Body of pancreas (tissue), 4 donors: ENCODE measurements around the gene SNX8. TPM values are rescaled to one million over a fixed set of nuclear protein-coding genes. Genes with fewer than 3 reads are reported as not detected.
"Not testable (repeated sequence)": the region's sequence is repeated elsewhere in the genome, so short reads cannot be mapped to it uniquely, and the experiment has no call there.

Experiments
- ATAC-seq: fragments of 150-250 bp; one replicate; pipeline ENCODE4 v1.9.1; 2016
- DNase-seq, 4 donors: peaks; one replicate each; pipeline ENCODE4 v3.0.0-alpha.2; 2019
- H3K27ac ChIP-seq, 4 donors: fragments of 200-600 bp; sonication (generic); 1 replicate in 3 of 4; 2 replicates in 1 of 4; pipeline versions ENCODE4 v1.5.1 to v1.6.1; 2016 to 2019; ENCODE audit warnings: mild to moderate bottlenecking in 1 of 4, mixed read lengths in 1 of 4, moderate library complexity in 1 of 4
- H3K27me3 ChIP-seq, 2 donors: fragments of 200-600 bp; sonication (generic); one replicate each; pipeline ENCODE4 v1.6.0; 2016; ENCODE audit warnings: mild to moderate bottlenecking in 1 of 2
- H3K36me3 ChIP-seq, 2 donors: fragments of 200-600 bp; sonication (generic); replicated peaks in 1 of 2; 2 replicates each; pipeline ENCODE4 v1.5.1; 2016; ENCODE audit warnings: low read depth in 2 of 2; ENCODE audit not compliant: insufficient read depth in 1 of 2
- H3K4me1 ChIP-seq: fragments of 200-600 bp; sonication (generic); one replicate; pipeline ENCODE4 v1.6.0; 2016
- H3K4me3 ChIP-seq, 2 donors: fragments of 200-600 bp; sonication (generic); 1 replicate in 1 of 2; 2 replicates in 1 of 2; pipeline ENCODE4 v1.5.1; 2016 to 2019
- H3K9me3 ChIP-seq, 3 donors: fragments of 200-600 bp; sonication (generic); 1 replicate in 2 of 3; 2 replicates in 1 of 3; pipeline ENCODE4 v1.5.1; 2016
- CTCF ChIP-seq, 7 experiments: fragments of 450-650 bp in 4 of 7; fragments of 200-600 bp in 3 of 7; sonication (generic) in 3 of 7; IDR thresholded peaks; one replicate each; pipeline ENCODE4 v1.5.1; 2016 to 2019; ENCODE audit warnings: antibody characterized with exemption in 7 of 7
- POLR2A ChIP-seq, 3 donors: fragments of 450-650 bp; IDR thresholded peaks; one replicate each; pipeline ENCODE4 v1.6.1; 2016; ENCODE audit warnings: antibody characterized with exemption in 3 of 3, mild to moderate bottlenecking in 2 of 3
- WGBS, 2 donors: methylation state at CpG; one replicate each; pipeline ENCODE4 v1.1.5; 2017; 5-methylcytosine and 5-hydroxymethylcytosine counted together
- intact Hi-C: fragments of 100-400 bp; cut with DNase I; formaldehyde crosslinking; loops from one replicate; pipeline ENCODE4 v1.15.1; 2023
- total RNA-seq, 2 donors: library from RNA; depleted of rRNA; stranded (reverse); fragments of >200 nt; gene quantifications; one replicate each; pipeline ENCODE4 v1.1.0, GENCODE V29; 2016

The SNX8 gene
- total RNA-seq, 2 donors from 2014 or later: 5.3 to 6.2 TPM

- intact Hi-C loops: no loop called here
- WGBS, 2 donors: 81 to 89% methylated on average over 7 to 9 of the region's 9 CpGs
- no peaks in the 10 kb centered on the region for H3K36me3 ChIP-seq
- no peak for TF ChIP-seq CTCF (IDR thresholded peaks at IDR 0.05)
- no peak for TF ChIP-seq POLR2A (IDR thresholded peaks at IDR 0.05)
- H3K9me3 ChIP-seq: no peaks in the 10 kb centered on the region
- H3K4me3 ChIP-seq: no peak overlapping the region
- no peaks in the 10 kb centered on the region for H3K27me3 ChIP-seq
- DNase-seq (no peak), ATAC-seq (no peak)
- peaks cover 6% of the 10 kb centered on the region for H3K4me1 ChIP-seq
- no peak overlapping the region for H3K27ac ChIP-seq
Observed at GRCh38 chr7:2350055-2350454, 35.8 kb upstream of the SNX8 start.

GRCh38 chr7:2347351-2348063 is 33.3 kb upstream of the SNX8 start:
- DNase-seq, ATAC-seq, H3K4me1 ChIP-seq, H3K36me3 ChIP-seq, H3K27ac ChIP-seq, H3K27me3 ChIP-seq, H3K9me3 ChIP-seq, H3K4me3 ChIP-seq: not testable (repeated sequence)
- 87 to 89% methylated on average over 10 to 15 of the region's 15 CpGs for WGBS, 2 donors
- intact Hi-C loops: loop anchor here (5.0 kb wide), 1 partner anchor 765 kb away; no protein-coding TSS in a partner anchor

- WGBS, 2 donors: 93 to 95% methylated on average over 14 to 20 of the region's 20 CpGs
- H3K4me3 ChIP-seq: no peak overlapping the region
- intact Hi-C loops: no loop called here
- no peak for ATAC-seq
- no peak overlapping the region for H3K27ac ChIP-seq
- peaks cover 4% of the 10 kb centered on the region for H3K4me1 ChIP-seq
- TF ChIP-seq POLR2A (IDR thresholded peaks at IDR 0.05): no peak
- no peak for TF ChIP-seq CTCF (IDR thresholded peaks at IDR 0.05)
- no peaks in the 10 kb centered on the region for H3K9me3 ChIP-seq
- DNase-seq: no peak
- H3K27me3 ChIP-seq: no peaks in the 10 kb centered on the region
- no peaks in the 10 kb centered on the region for H3K36me3 ChIP-seq
Observed at GRCh38 chr7:2336626-2337299, 22.5 kb upstream of the SNX8 start.

GRCh38 chr7:2332606-2333231 is 18.5 kb upstream of the SNX8 start:
- 90 to 91% methylated on average over 4 of the region's 4 CpGs for WGBS, 2 donors
- ATAC-seq, intact Hi-C loops, H3K9me3 ChIP-seq, H3K4me3 ChIP-seq, DNase-seq, H3K27me3 ChIP-seq, H3K36me3 ChIP-seq, H3K27ac ChIP-seq, H3K4me1 ChIP-seq: not testable (repeated sequence)

GRCh38 chr7:2331707-2332106 is 17.5 kb upstream of the SNX8 start:
- intact Hi-C loops: no loop called here
- Histone ChIP-seq H3K4me1 (peaks cover 4% of the 10 kb centered on the region), H3K36me3 (no peaks in the 10 kb centered on the region), H3K27me3 (no peaks in the 10 kb centered on the region), H3K9me3 (no peaks in the 10 kb centered on the region), H3K4me3 (no peak overlapping the region), H3K27ac (no peak overlapping the region)
- ATAC-seq (no peak), DNase-seq (no peak)
- TF ChIP-seq POLR2A (IDR thresholded peaks at IDR 0.05): no peak
- no peak for TF ChIP-seq CTCF (IDR thresholded peaks at IDR 0.05)
- WGBS, 2 donors: 81 to 93% methylated on average over 6 of the region's 6 CpGs
